CD4-positive, alpha-beta T cell treated with Interleukin-17A for 4 hours (primary cell): ENCODE data around the gene CHPT1.

Experiments
- DNase-seq: peaks from one replicate; pipeline ENCODE4 v3.0.0-alpha.2; 2020; ENCODE audit warnings: mixed read lengths

Gene CHPT1

GRCh38 chr12:101767537-101767936 lies 70.1 kb downstream of the CHPT1 start:
- DNase-seq: no peak

GRCh38 chr12:101768781-101769180 lies 71.3 kb downstream of the CHPT1 start:
- no peak for DNase-seq

- DNase-seq: no peak
Measured at GRCh38 chr12:101769865-101770264, 72.4 kb downstream of the CHPT1 start.

DNA sequence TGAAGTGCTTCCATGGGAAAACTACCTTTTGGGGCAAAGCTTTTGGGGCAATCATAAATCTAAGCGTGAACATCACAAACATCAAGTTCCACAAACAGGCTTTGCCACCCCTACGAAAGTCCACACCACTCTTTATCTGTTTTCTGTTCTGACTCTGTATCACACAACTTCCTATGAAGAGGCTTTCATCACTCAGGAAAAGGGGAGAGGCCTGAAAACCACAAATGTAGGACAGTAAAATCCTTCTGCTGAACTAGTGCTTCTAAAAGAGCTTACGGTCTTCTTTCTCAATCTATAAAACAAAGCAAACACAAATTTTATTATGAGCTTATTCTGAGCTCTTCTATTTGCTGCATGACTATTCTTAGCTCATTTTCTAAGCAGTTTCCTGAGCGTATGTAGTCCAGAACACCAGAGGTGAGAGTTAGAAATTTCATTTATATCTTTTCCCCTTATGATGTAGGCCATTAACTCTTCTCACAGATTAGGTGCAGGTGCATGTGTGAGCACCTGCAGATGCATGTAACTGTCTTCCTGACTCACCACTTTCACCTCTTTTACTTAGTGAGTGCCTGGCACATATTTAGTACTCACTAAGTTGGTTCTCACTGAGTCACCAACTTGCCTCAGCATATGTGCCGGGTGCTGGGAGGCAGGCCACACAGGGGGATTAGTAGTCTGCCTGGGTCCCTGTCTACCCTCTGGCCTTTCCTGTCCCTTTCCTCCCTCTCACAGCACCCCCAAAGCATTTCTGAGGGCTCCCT lies 74.8 kb downstream of the CHPT1 start:
- no peak for DNase-seq

GRCh38 chr12:101773650-101774162 lies 76.3 kb downstream of the CHPT1 start:
- peak; percentile 83 for DNase-seq

DNA sequence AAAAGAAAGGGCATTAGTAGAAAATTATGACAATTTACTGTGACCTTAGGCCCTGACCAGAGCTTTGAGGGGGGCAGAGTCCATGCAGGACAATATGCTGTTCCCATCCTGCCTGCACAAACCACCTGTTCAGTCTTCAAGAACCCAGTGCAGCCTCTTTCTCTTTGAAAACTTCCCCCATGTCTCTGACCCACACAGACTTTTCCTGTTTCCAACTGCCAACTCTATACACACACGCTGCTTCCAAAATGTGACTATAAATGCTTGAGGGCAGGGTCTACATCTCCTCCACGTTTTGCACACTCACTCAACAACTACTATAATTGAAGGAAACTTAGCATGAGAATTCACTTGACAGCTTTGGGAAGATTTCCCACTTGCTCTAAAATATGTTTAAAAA lies 78.4 kb downstream of the CHPT1 start:
- no peak for DNase-seq

- no peak for DNase-seq
Measured at GRCh38 chr12:101777485-101777884, 80.0 kb downstream of the CHPT1 start.

DNA sequence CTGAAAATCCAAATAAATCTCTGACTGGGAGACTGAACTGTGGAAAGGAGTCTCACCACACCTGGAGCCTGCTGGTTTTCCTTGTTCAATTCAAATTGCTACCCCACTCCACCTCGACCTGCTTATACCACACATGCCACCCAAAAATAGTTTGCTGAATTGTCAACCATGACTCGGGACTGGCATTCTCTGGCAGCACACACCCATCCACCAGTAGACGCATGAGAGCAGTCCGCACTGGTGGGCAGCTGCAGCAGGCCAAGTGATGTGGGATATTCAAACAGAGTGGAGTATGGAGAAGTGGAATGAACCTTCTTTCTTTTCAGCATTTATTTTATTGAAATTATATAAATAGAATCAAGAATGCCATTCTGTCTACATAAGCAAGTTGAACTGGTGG lies 80.5 kb downstream of the CHPT1 start:
- no peak for DNase-seq
